Endodermal cell (in vitro differentiated cells): ENCODE data around the gene PLPPR1. TPM values are rescaled to one million over a fixed set of nuclear protein-coding genes. Genes with fewer than 3 reads are reported as not detected.
"Not testable (repeated sequence)": the region's sequence is repeated elsewhere in the genome, so short reads cannot be mapped to it uniquely, and the experiment has no call there.

Source experiments
- DNase-seq: peaks from one replicate; pipeline ENCODE4 v3.0.0-alpha.2; 2017
- H3K27ac ChIP-seq: 2 replicates; pipeline ENCODE4 v1.5.1; 2013; ENCODE audit warnings: mild to moderate bottlenecking, low read depth, low read length, moderate library complexity
- H3K27me3 ChIP-seq: 2 replicates; pipeline ENCODE4 v1.6.1; 2013; ENCODE audit warnings: mild to moderate bottlenecking, low read length, moderate library complexity; ENCODE audit not compliant: insufficient read depth, control insufficient read depth, poor library complexity, severe bottlenecking
- H3K36me3 ChIP-seq: 2 replicates; pipeline ENCODE4 v1.7.0; 2013; ENCODE audit warnings: mild to moderate bottlenecking, low read length, moderate library complexity; ENCODE audit not compliant: control insufficient read depth, insufficient read depth
- H3K4me1 ChIP-seq: one replicate; pipeline ENCODE4 v1.7.0; 2013; ENCODE audit warnings: low read length; ENCODE audit not compliant: control insufficient read depth, insufficient read depth
- H3K4me3 ChIP-seq: 2 replicates; pipeline ENCODE4 v1.5.1; 2013; ENCODE audit warnings: mild to moderate bottlenecking, low read length, moderate library complexity
- H3K9ac ChIP-seq: 2 replicates; pipeline ENCODE4 v1.6.1; 2013; ENCODE audit warnings: mild to moderate bottlenecking, low read length, moderate library complexity; ENCODE audit not compliant: poor library complexity, severe bottlenecking; ENCODE audit errors: extremely low read depth
- H3K9me3 ChIP-seq: 2 replicates; pipeline ENCODE4 v1.6.1; 2013; ENCODE audit warnings: mild to moderate bottlenecking, low read length, moderate library complexity; ENCODE audit not compliant: control insufficient read depth
- H3K27ac Mint-ChIP-seq: 2 replicates; pipeline ENCODE4 v1.8.0; 2020; ENCODE audit warnings: mixed read lengths
- H3K27me3 Mint-ChIP-seq: 2 replicates; pipeline ENCODE4 v1.8.0; 2021; ENCODE audit warnings: mild to moderate bottlenecking, mixed read lengths; ENCODE audit not compliant: insufficient read depth
- H3K36me3 Mint-ChIP-seq: 2 replicates; pipeline ENCODE4 v1.8.0; 2020; ENCODE audit warnings: low read depth, mixed read lengths
- H3K4me1 Mint-ChIP-seq: 2 replicates; pipeline ENCODE4 v1.8.0; 2020; ENCODE audit warnings: mixed read lengths
- H3K4me3 Mint-ChIP-seq: 2 replicates; pipeline ENCODE4 v1.8.0; 2020; ENCODE audit warnings: mild to moderate bottlenecking, moderate library complexity, mixed read lengths
- H3K9me3 Mint-ChIP-seq: 2 replicates; pipeline ENCODE4 v1.8.0; 2020; ENCODE audit warnings: mild to moderate bottlenecking, mixed read lengths
- CTCF ChIP-seq: fragments of 200-600 bp; sonication (generic); conservative IDR thresholded peaks from 2 replicates; pipeline ENCODE4 v1.5.0; 2021; ENCODE audit warnings: antibody characterized with exemption, mild to moderate bottlenecking
- WGBS, 2 experiments: methylation state at CpG; one replicate each; pipeline versions ENCODE4 v1.1.5 to v1.1.7; 2013; ENCODE audit warnings: missing lambda C conversion rate in 2 of 2, mixed read lengths in 1 of 2; ENCODE audit not compliant: insufficient coverage in 1 of 2, insufficient read length in 1 of 2; 5-methylcytosine and 5-hydroxymethylcytosine counted together
- total RNA-seq, 2 donors: library from RNA; stranded (reverse); fragmentation: NEBNext Ultra II Directional in 1 of 2; extraction: Animal tissue kit (Norgen Biotek cat#: 25700) in 1 of 2; gene quantifications; 2 replicates in 1 of 2; 3 replicates in 1 of 2; pipeline ENCODE4 v1.2.1, GENCODE V29; 2021

The PLPPR1 gene
- total RNA-seq, 2 donors from 2014 or later: 1.5 to 4.6 TPM

DNA sequence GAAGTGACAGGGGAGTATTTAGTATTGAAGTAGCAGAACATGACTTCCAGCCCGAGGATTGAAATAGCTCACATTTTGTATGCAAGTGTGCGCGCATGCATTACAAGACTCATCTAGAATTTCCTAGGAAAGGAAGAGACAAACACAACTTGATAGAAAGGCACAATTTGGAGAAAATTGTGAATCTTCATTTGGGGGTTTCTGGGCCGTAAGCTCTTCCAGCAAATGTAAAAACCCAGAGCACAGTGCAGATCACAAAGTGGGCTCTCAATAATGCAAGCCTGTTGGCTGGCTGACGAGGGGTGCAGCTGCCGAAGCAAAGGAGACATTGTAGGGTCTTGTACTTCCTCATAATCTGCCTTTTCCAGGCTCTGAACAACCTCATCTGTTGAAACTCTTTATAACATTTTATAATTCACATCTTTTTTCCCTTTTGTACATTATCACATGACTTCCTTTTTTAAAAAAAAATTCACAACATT, 247.3 kb downstream of the PLPPR1 start:
- Histone ChIP-seq H3K36me3 (no peaks in the 10 kb centered on the region), H3K9me3 (no peaks in the 10 kb centered on the region), H3K4me3 (no peak overlapping the region), H3K4me1 (peaks cover 8% of the 10 kb centered on the region), H3K9ac (no peak overlapping the region), H3K27me3 (peaks cover 5% of the 10 kb centered on the region), H3K27ac (no peak overlapping the region)
- Mint-ChIP-seq H3K27me3 (no peaks in the 10 kb centered on the region), H3K9me3 (peaks cover 2% of the 10 kb centered on the region), H3K27ac (no peak overlapping the region), H3K4me1 (peaks cover 15% of the 10 kb centered on the region), H3K4me3 (no peak overlapping the region), H3K36me3 (no peaks in the 10 kb centered on the region)
- WGBS, 2 experiments: 94 to 95% methylated on average over 4 to 6 of the region's 6 CpGs
- TF ChIP-seq CTCF: no peak
- DNase-seq: no peak

DNA sequence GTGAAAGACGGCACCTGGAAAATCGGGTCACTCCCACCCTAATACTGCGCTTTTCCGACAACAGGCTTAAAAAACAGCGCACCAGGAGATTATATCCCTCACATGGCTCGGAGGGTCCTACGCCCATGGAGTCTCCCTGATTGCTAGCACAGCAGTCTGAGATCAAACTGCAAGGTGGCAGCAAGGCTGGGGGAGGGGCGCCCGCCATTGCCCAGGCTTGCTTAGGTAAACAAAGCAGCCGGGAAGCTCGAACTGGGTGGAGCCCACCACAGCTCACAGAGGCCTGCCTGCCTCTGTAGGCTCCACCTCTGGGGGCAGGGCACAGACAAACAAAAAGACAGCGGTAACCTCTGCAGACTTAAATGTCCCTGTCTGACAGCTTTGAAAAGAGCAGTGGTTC, 262.5 kb downstream of the PLPPR1 start:
- not testable (repeated sequence) for H3K27me3 Mint-ChIP-seq

DNA sequence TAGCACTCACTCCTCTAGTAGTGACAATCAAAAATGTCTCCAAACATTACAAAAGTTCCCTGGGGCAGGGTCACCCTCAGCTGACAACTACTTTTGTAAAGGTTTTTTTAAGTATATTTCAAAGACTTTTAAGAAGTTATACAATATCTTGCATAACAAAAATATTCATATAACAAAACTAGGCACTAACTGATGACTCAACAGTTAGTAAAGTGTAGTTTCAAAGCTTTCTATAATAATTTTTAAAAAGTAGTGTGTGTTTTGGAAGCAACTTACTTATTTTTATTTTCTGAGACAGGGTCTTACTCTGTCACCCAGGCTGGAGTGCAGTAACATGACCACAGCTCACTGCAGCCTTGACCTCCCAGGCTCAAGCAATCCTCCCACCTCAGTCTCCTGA, 271.4 kb downstream of the PLPPR1 start:
- Mint-ChIP-seq H3K27me3 (no peaks in the 10 kb centered on the region), H3K4me1 (no peaks in the 10 kb centered on the region), H3K27ac (no peak overlapping the region), H3K9me3 (no peaks in the 10 kb centered on the region), H3K36me3 (no peaks in the 10 kb centered on the region), H3K4me3 (no peak overlapping the region)
- Histone ChIP-seq H3K9me3 (no peaks in the 10 kb centered on the region), H3K9ac (no peak overlapping the region), H3K27ac (no peak overlapping the region), H3K4me1 (no peaks in the 10 kb centered on the region), H3K36me3 (no peaks in the 10 kb centered on the region), H3K4me3 (no peak overlapping the region), H3K27me3 (no peaks in the 10 kb centered on the region)
- DNase-seq: no peak
- TF ChIP-seq CTCF: no peak

More for the DNA sequence above, 262.5 kb downstream of the PLPPR1 start:
- not testable (repeated sequence) for H3K27ac ChIP-seq, H3K4me3 Mint-ChIP-seq, H3K36me3 Mint-ChIP-seq, H3K4me1 Mint-ChIP-seq, H3K4me3 ChIP-seq, H3K4me1 ChIP-seq, H3K27me3 ChIP-seq, DNase-seq, H3K36me3 ChIP-seq, H3K27ac Mint-ChIP-seq, H3K9ac ChIP-seq, H3K9me3 ChIP-seq
- peaks cover 15% of the 10 kb centered on the region for H3K9me3 Mint-ChIP-seq
- WGBS, 2 experiments: 87 to 100% methylated on average over 4 to 11 of the region's 12 CpGs

GRCh38 chr9:101307051-101307450, 278.5 kb downstream of the PLPPR1 start:
- WGBS, 2 experiments: 79 to 97% methylated on average over 2 to 3 of the region's 3 CpGs
- no peaks in the 10 kb centered on the region for H3K9me3 ChIP-seq
- H3K4me3 ChIP-seq: no peak overlapping the region

More at GRCh38 chr9:101307051-101307450, 278.5 kb downstream of the PLPPR1 start:
- Mint-ChIP-seq H3K4me1 (peaks cover 2% of the 10 kb centered on the region), H3K27me3 (no peaks in the 10 kb centered on the region), H3K4me3 (no peak overlapping the region), H3K9me3 (no peaks in the 10 kb centered on the region), H3K27ac (no peak overlapping the region), H3K36me3 (no peaks in the 10 kb centered on the region)
- no peaks in the 10 kb centered on the region for H3K27me3 ChIP-seq
- H3K9ac ChIP-seq: no peak overlapping the region
- H3K27ac ChIP-seq: no peak overlapping the region
- H3K36me3 ChIP-seq: no peaks in the 10 kb centered on the region
- DNase-seq: no peak
- TF ChIP-seq CTCF: no peak
- no peaks in the 10 kb centered on the region for H3K4me1 ChIP-seq
